GM18505 (cell line): ENCODE data around the gene MYO1E.
A peak's percentile ranks its signal among the peaks of the same experiment; 100 is the strongest.
"Not testable (repeated sequence)": the region's sequence is repeated elsewhere in the genome, so short reads cannot be mapped to it uniquely, and the experiment has no call there.

Source experiments
- ATAC-seq: cut with Tn5 transposase; IDR thresholded peaks from one replicate; pipeline ENCODE4 v1.9.1; 2021; ENCODE audit not compliant: unreplicated experiment
- POLR2A ChIP-seq: IDR thresholded peaks from 4 replicates; pipeline ENCODE4 v1.6.1; 2011; ENCODE audit warnings: borderline replicate concordance; ENCODE audit not compliant: insufficient read depth, insufficient read length; ENCODE audit errors: extremely low read depth

The MYO1E gene

DNA sequence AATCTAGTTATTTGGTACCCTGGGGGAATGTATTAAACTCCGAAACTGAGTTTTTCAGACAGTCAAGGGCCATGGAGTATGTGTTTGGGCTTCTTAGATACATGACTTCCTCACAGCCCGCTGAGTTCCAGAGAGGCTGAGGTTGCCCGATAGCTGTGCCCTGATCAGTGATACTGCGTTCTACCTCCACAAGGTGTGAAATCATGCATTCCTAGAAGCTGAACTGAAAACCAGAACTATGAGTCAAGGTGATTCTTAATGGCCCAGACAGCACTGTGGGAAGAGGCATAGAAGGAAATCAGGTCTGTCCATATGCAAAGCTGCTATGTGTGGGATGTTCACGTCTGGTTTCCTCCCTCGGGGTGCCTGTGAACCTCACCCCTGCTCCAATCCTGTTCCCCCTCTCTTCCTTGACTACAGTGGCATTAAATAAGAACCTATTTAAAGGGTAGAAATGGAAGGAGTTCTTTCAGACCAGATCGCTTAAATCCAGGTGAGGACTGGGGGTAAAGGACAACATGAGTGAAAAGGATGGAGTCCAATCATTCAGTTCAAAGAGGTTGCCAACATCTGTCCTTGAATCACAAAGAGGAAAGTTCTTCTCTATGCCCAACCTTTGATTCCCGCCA, 74.3 kb downstream of the MYO1E start:
- ATAC-seq, result peak; percentile 68
- TF ChIP-seq POLR2A, result peak; percentile 16

DNA sequence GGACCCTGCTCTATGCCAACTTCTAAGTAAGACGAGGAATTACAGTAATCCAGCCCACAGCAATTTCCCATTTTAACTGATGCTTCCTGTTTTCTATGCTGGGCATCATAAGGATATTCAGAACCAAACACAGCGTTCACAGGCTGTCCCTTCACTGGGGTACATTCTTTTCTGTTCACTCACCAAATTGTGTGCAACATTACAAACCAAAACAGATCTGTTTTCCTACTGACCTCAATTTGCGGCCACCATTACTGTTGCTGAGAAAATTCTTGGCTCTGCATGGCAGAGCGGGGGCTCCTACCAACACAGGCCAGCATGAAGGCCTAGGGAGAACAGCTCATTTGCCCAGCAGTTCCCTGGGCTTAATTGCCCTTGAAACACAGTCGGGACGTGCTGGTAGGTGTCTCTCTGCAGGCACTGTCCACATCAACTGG, 76.5 kb downstream of the MYO1E start:
- TF ChIP-seq POLR2A, result no peak
- no peak for ATAC-seq

DNA sequence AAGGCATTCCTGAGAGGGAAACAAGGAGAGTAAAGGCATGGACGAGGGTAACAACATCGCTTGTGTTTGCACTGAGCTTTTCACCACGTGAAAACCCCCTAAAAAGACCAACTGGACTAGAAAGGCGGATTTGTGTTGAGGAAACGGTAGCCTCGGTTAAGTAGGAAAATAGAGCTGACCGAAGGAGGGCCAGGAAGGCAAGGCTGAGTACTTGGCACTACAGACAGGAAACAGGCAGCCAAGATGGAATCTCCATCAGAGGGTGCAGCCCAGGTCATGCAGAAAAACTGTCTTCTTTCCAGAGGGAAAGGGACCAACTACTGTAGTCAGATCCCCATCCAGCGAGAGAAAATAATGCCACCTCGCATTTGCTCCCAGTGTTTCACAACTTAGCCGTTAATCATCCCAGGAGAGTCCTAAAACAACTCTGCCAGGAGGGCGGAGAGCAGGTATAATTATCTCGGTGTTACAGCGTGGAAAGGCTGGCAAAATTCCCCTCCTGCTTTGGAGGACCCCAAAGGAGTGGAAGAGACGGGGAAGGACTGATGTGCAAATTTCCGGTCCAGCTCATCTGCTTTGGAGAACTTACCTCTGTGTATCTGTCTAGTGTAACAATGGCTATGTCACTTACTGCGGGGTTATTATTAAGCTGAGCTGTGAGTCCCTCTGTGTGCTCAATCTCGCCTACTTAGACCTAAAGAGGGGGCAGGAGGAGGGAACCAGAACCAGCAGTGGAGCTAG, 77.2 kb downstream of the MYO1E start:
- ATAC-seq, result no peak
- no peak for TF ChIP-seq POLR2A

DNA sequence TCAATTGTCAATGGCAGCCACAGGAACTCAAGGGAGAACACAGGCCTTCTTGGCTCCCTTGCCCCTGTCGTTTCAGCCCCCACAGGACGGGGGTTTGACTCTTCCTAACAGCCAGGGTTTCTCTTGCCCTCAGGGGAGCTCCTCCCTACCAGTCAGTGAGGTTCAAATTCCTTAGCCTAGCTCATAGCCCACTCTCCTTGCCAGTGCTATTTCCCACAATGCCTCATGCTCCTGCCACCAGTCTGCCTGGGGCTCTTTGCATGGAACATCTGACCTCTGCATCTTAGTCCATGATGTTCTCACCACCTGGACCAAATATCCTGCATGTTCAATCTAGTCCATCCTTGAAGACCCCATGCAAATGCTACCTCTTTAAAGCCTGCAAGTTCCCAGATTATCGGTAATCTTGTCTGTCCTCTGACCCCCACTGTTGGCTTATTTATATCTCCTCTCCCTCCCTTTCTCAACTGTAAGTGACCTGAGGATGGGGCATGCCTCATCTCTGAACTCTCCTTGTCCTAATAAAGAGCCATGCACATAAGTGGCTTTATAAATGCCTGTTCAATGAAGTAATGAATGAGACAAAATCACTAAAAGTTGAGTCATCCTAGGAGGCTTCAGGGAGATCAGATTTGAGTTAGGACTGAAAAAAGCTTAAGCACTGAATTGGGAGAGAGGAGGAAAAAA, 78.0 kb downstream of the MYO1E start:
- TF ChIP-seq POLR2A, result no peak
- no peak for ATAC-seq

DNA sequence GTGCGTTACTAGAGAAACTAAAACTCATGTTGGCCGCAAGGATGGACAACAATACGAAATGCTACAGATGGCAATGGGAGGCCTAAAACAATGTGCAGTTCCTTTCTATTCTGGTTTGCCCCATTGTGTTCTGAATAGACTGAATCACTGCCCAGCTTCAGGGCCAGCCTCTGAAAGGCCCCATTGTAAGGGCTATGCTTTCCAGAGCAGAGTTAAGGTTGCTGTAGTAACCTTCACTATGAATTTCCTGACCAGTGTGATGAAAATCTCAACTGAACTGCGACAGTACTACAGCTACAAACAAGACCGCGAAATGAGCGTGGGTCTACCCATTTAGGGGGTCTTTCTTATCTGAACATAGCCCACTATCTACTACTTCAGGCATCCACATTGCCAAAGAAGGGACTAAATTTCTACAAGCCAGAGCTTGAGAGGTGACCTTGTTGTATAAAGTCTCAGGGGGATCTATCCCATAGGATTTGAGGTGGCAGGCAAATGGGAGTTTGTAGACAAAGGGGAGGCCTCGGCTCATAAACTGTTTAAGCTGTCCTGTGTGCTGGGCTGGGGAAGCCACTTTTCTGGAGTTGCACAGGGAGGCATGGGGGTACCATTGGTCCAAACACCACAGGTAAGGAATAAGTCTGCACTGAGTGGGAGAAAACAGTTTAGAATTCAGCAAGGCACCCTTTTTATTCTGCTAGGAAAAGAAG, 80.1 kb downstream of the MYO1E start:
- TF ChIP-seq POLR2A, result no peak
- ATAC-seq, result no peak

DNA sequence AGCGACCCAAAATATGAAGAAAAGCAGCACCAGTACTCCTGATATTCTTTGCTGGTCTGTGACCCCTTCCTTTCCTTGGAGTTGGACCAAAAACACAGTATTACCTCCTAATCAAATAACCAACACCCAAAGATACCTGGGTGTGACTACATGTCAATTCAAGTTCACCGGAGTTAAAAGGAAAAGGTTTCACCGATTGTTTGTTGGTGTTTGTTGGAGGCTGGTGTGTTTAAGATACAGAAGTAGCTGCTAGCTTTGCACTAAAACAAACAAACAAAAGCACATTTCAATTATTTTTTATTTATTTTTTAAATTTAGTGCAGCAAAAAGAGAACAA, 81.5 kb downstream of the MYO1E start:
- ATAC-seq, result no peak
- no peak for TF ChIP-seq POLR2A

DNA sequence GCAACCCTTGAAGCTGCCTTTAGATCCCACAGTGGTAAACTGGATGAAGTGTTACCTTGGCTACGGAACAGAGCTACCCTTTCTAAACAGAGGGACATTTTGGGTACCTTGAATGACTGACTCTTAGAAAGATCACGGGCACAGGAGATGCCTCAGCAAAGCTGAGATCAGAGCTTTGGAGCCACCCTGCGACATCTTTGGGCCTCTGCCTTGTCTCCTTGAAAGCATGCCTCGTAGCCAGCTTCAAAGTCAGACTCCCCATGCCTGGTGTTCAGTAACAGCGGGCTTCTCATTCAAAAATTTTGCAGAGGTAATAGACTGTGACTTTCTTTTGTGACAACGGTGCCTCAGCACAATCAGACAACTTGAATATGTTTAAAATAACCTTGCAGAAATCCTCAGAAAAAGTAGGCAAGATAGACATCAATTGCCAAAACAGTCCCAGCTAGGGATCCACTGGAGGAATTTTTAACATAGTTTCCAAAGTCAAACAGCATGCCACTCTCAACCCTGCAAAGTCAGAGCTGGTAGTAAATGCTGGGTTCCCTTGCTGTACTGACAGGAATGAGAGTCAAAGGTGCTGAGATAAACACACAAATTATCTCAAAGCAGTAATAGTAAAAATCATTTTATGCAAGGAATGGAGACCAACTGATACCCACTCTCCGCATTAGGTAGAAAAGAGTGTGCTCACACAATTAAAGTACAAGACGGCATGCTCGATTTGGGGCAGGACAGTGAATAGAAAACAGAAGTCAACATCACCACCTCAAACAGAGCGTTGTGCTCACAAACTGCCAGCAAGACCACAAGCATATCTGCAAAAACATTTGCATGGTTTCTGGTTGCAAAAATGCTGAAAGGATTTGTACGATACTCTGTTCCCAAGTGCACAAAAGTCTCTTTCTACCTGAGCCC, 82.1 kb downstream of the MYO1E start:
- TF ChIP-seq POLR2A, result no peak
- ATAC-seq, result no peak

DNA sequence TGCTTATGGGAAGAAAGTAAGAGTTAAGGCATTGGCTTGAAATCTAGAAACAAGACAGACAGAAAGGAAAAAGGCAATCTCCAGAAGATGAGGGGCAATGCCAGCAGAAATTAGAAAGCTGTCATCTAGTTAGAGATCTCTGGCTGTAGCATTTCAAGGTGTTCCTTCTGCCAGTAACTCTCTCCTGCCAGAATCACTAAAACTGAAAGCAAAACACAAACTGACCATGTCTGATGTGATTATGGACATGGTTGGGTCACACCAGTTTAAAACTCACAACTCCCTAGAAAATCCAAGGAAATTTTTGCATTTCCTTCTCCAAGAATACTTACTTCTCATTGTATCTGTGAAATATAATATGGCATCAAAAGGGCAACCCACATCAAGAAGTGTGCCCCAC, 83.1 kb downstream of the MYO1E start:
- no peak for TF ChIP-seq POLR2A
- no peak for ATAC-seq

DNA sequence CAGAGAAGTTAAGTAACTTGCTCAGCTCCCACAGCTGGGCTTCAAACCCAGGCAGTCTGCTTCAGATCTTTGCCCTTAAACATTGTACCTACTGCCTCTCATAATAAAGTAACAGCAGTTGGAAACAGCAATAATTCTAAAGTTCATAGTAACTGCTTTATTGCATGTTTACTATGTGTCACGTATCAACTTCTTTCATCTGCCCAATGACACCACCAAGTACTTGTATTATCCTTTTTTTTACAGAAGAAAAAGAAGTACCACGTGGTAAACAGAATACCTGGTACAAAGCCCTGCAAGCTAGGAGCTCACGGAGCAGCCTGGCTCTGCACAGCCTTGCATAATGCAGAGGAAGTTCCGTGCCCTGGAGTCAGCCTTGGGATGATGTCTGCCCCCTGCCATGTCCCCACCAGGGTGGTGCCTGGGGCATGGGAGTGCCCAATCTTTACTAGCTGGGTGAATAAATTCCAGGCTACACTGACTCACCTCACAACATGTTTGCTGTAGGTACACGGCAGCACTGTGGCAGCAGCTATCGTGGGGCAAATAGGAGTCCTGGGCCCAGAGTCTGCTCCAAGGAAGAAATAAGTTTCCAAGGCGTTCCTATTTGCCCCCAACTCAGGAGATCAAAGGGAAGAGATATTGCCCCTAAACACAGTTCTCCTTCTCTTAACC, 88.8 kb downstream of the MYO1E start:
- ATAC-seq, result no peak
- TF ChIP-seq POLR2A, result no peak

DNA sequence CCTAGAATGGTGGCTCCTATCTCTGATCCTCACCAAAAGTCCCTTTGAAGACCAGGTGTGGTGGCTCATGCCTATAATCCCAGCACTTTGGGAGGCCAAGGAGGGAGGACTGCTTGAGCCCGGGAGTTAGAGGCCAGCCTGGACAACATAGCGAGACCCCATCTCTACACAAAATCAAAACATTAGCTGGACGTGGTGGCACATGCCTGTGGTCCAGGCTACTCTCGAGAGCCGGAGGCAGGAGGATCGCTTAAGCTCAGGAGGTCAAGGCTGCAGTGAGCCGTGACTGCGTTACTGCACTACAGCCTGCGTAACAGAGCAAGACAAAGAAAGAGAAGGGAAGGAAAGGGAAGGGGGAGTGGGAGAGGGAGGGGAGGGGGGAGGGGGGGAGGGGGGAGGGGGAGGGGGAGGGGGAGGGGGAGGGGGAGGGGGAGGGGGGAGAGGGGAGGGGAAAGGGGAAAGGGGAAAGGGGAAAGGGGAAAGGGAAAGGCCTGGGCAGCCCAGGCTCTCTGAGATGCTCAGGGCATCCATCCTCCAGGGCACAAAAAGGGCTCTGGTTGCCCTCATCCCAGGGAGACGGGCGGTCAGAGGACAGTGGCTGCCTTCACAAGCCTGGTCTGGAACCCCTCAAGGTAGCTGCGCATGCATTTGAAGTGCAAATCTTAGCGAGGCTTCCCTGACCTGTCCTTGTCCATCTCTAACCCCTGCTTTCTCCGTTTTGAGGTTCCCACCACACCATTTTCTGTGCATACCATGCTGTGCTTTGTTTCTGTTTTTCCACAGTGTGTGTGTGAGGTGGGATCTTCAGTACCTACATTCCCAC, 89.9 kb downstream of the MYO1E start:
- no peak for TF ChIP-seq POLR2A
- ATAC-seq, result no peak

DNA sequence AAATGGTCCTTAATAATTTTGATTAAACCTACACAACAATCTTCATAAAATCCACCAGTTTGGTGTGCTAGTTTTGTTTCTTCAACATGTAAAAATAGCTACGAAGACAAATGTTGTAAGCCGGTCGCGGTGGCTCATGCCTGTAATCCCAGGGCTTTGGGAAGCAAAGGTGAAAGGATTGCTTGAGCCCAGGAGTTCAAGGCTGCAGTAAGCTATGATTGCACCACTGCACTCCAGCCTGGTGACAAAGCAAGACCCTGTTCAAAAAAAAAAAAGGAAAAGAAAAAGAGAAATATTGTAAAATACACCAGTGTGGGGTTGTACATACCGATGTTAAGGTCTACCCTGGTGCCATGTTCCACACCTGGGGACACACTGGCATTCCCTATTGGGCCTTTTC, 91.0 kb downstream of the MYO1E start:
- no peak for TF ChIP-seq POLR2A
- no peak for ATAC-seq

DNA sequence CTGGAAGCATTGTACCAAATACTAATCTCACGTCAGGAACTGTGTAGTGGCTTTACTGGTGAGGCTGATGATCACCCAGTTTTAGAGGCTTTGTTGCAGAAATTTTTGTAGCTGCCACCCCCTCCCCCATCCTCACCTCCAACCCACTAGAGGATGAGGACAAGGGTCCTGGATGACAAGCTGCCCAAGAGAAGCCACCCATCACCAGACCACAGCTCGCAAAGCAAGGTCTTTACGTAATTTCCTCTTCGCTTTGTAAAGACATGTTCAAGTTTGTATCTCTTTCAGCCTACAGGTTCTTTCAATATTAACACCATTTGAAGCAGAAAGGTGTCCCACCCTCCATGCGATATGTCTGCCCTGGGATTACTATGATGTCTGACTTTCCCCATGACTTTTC, 91.8 kb downstream of the MYO1E start:
- no peak for ATAC-seq
- TF ChIP-seq POLR2A, result no peak

DNA sequence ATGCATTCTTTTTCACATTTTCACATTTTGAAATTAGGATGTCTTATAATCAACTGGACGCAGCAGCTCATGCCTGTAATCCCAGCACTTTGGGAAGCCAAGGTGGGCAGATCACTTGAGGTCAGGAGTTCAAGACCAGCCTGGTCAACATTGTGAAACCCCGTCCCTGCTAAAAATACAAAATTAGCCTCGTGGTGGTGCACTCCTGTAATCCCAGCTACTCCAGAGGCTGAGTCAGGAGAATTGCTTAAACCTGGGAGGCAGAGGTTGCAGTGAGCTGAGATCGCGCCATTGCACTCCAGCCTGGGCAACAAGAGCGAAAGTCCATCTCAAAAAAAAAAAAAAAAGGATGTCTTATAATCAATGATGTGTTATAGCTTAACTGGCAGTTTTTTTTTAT, 92.4 kb downstream of the MYO1E start:
- not testable (repeated sequence) for ATAC-seq
